ENCODE measurements around the gene POMP. TPM values are rescaled to one million over a fixed set of nuclear protein-coding genes. Genes with fewer than 3 reads are reported as not detected.

POMP gene
- total RNA-seq, 1 donor from 2014 or later = 23.8 TPM

DNA sequence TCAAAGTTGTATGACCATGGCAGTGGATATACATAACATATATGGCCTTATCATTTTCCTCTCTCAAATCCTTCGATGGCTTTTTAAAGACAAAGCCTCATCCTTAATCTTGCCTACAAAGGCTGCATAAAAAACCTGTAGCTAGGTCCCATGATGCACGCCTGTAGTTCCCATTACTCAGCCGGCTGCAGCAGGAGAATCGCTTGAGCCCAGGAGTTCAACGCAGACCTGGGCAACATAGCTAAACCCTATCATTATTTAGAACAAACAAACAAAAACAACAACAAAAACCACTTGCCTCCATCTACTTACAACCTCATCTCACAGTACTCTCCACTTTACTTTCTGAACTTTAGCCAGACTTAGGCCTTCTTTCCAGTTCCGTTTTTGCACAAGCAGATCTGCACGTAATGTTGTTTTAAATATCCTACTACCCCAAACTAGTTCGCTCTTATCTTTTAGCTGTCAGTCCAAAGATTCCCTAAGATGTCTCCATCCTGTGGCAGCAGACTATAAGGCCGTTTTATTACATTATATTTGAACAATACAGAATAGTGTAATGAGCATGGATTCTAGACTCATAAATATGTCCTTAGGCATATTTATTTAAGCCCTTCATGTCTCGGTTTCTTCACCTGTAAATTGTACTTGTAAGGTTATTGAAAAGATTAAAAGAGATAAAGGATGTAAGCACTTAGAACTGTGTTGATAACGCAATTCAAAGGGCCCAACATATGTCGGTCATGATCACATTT lies 969 bp upstream of the POMP start:
- intact Hi-C loops (cut with DNase I) = no loop called here
- TF ChIP-seq POLR2AphosphoS5 (IDR thresholded peaks at IDR 0.05; ENCODE audit: insufficient read depth in 1 of 2, low read depth in 1 of 2) (no peak), POLR2A (IDR thresholded peaks at IDR 0.05) (no peak)
- TF ChIP-seq, protein P1, sequence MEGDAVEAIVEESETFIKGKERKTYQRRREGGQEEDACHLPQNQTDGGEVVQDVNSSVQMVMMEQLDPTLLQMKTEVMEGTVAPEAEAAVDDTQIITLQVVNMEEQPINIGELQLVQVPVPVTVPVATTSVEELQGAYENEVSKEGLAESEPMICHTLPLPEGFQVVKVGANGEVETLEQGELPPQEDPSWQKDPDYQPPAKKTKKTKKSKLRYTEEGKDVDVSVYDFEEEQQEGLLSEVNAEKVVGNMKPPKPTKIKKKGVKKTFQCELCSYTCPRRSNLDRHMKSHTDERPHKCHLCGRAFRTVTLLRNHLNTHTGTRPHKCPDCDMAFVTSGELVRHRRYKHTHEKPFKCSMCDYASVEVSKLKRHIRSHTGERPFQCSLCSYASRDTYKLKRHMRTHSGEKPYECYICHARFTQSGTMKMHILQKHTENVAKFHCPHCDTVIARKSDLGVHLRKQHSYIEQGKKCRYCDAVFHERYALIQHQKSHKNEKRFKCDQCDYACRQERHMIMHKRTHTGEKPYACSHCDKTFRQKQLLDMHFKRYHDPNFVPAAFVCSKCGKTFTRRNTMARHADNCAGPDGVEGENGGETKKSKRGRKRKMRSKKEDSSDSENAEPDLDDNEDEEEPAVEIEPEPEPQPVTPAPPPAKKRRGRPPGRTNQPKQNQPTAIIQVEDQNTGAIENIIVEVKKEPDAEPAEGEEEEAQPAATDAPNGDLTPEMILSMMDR (IDR thresholded peaks at IDR 0.05) = no peak
- no peak for DNase-seq (ENCODE audit: extremely low spot score in 2 of 2)
- Histone ChIP-seq H3K9me3 (no peaks in the 10 kb centered on the region), H3K4me3 (peak overlapping the region; percentile 89 to 98), H3K27ac (peak overlapping the region; percentile 93), H3K27me3 (no peaks in the 10 kb centered on the region), H3K36me3 (peaks cover 0 to 8% of the 10 kb centered on the region in 2 donors), H3K4me1 (peaks cover 59% of the 10 kb centered on the region)

DNA sequence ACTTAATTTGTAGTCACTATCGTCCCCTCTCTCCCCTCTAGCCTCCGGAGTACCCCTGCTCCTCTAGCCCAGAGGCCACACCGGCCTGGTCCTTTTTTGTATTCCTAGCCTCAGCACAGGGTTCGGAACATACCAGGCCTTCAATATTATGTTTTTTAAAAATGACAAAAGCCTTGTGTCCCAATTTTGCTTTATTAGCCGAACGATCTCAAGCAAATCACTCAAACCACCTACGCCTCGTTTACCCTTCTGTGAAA lies 463 bp upstream of the POMP start:
- TF ChIP-seq POLR2AphosphoS5 (IDR thresholded peaks at IDR 0.05; ENCODE audit: insufficient read depth in 1 of 2, low read depth in 1 of 2) (no peak), POLR2A (IDR thresholded peaks at IDR 0.05) (no peak)
- no peak for DNase-seq (ENCODE audit: extremely low spot score in 2 of 2)
- Histone ChIP-seq H3K36me3 (peaks cover 0 to 12% of the 10 kb centered on the region in 2 donors), H3K27me3 (no peaks in the 10 kb centered on the region), H3K9me3 (no peaks in the 10 kb centered on the region), H3K4me1 (peaks cover 59% of the 10 kb centered on the region), H3K4me3 (peak overlapping the region; percentile 89 to 98), H3K27ac (peak overlapping the region; percentile 93)
- intact Hi-C loops (cut with DNase I) = no loop called here

DNA sequence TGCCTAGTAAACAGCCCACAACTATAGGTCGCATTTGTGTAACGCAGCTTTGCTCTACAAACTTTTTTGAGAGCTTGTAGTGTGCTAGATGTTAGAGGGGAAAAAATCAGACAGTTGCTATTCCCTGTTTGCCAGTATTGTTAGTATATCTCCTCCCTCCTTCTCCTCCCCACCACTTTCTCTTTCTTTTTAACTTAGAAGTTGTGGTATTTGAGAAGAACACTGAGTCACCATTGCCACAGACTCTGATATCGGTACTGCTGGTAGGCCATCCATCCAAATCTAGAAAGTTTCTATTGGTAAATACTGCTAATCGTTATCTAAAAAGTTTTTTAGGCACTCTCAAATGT lies 666 bp downstream of the POMP start:
- no peaks in the 10 kb centered on the region for H3K9me3 ChIP-seq
- TF ChIP-seq POLR2AphosphoS5 (IDR thresholded peaks at IDR 0.05; ENCODE audit: insufficient read depth in 1 of 2, low read depth in 1 of 2) = no peak
- H3K27ac ChIP-seq = peak overlapping the region; percentile 93
- H3K4me3 ChIP-seq = peak overlapping the region; percentile 89 to 98
- H3K36me3 ChIP-seq = peaks cover 0 to 23% of the 10 kb centered on the region in 2 donors
- intact Hi-C loops (cut with DNase I) = no loop called here
- DNase-seq (ENCODE audit: extremely low spot score in 2 of 2) = no peak
- no peaks in the 10 kb centered on the region for H3K27me3 ChIP-seq
- H3K4me1 ChIP-seq = peaks cover 59% of the 10 kb centered on the region

DNA sequence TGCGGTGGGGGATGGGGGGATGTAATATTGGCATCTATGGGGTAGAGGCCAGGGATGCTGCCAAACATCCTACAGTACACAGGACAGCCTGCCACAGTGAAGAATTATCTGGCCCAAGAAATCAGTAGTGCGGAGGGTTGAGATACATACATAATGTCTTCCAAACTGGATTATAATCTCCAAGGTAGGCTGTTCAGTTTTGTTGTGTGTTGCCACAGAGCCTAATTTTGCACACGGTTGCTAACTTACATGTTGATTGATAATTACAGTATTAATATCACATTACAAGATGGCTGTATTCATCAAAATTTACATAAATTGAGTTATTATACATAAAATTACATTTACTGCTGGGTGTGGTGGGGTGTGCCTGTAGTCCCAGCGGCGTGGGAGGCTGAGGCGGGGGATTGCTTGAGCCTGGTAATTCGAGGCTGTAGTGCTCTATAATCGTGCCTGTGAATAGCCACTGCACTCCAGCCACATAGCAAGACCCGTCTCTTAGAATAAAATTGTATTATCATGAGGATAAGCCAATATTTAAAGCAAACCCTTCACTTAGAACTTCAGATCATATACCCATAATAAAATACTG lies 8.1 kb downstream of the POMP start:
- H3K9me3 ChIP-seq = no peaks in the 10 kb centered on the region
- peaks cover 0 to 96% of the 10 kb centered on the region in 2 donors for H3K36me3 ChIP-seq
- no peak overlapping the region for H3K4me3 ChIP-seq
- TF ChIP-seq POLR2AphosphoS5 (IDR thresholded peaks at IDR 0.05; ENCODE audit: insufficient read depth in 1 of 2, low read depth in 1 of 2) (no peak), POLR2A (IDR thresholded peaks at IDR 0.05) (no peak)
- TF ChIP-seq, protein P1 (IDR thresholded peaks at IDR 0.05) = no peak
- H3K4me1 ChIP-seq = peaks cover 2% of the 10 kb centered on the region
- H3K27ac ChIP-seq = no peak overlapping the region
- intact Hi-C loops (cut with DNase I) = no loop called here
- no peaks in the 10 kb centered on the region for H3K27me3 ChIP-seq
- no peak for DNase-seq (ENCODE audit: extremely low spot score in 2 of 2)

DNA sequence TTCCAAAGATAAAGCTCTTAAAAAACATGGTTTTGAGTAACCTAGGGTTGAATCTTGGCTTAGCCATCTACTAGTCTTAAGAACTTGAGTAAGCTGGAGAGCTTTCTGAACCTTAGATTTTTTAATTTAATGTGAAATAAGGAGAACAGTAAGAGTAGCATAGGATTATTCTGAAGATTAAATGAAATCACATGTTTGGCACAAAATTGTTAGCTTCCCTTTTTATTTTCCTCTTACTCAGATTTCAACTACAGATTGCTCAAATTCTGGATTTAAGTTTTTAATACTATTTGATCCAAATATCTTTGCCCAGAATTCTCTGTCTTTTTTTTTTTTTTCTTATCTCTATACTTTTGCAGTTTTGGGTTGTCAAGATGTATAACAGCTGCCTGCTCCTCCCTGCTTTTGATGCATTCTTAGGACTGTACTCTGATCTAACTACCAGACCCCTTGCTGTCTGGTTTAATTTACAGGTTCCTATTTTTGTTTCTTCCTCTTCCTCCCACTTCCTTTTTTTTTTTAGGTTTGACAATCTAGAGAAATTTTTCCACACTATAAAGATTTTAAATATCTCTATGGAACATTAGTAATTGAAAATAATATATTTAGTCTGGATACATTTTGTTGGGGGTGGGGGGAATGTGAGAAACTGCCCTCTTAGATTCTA lies 12.3 kb downstream of the POMP start:
- no peaks in the 10 kb centered on the region for H3K4me1 ChIP-seq
- no peak overlapping the region for H3K4me3 ChIP-seq
- no peak for DNase-seq (ENCODE audit: extremely low spot score in 2 of 2)
- peaks cover 0 to 99% of the 10 kb centered on the region in 2 donors for H3K36me3 ChIP-seq
- no peak overlapping the region for H3K27ac ChIP-seq
- intact Hi-C loops (cut with DNase I) = no loop called here
- TF ChIP-seq POLR2AphosphoS5 (IDR thresholded peaks at IDR 0.05; ENCODE audit: insufficient read depth in 1 of 2, low read depth in 1 of 2) = no peak
- TF ChIP-seq, protein P1 (IDR thresholded peaks at IDR 0.05) = no peak
- TF ChIP-seq POLR2A (IDR thresholded peaks at IDR 0.05) = no peak
- no peaks in the 10 kb centered on the region for H3K9me3 ChIP-seq
- no peaks in the 10 kb centered on the region for H3K27me3 ChIP-seq

DNA sequence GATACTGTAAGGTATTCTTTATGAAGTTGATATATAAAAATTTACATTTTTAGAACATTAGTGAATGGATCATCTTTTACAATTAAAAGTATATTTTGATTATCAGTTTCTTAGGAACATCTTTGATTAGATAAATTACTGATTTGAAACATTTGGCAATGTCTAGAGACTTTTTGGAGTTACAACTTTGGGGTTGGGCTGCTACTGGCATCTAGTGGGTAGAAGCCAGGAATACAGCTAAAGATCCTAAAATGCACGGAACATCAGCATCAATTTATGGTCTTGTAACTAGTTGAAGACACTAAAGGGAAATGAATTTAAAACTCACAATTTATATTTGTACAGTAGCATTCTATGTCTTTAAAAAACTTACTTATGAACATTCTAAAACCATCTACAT lies 19.9 kb downstream of the POMP start:
- Histone ChIP-seq H3K4me1 (no peaks in the 10 kb centered on the region), H3K9me3 (no peaks in the 10 kb centered on the region), H3K4me3 (no peak overlapping the region), H3K36me3 (peaks cover 4 to 47% of the 10 kb centered on the region in 2 donors), H3K27ac (no peak overlapping the region), H3K27me3 (no peaks in the 10 kb centered on the region)
- DNase-seq (ENCODE audit: extremely low spot score in 2 of 2) = no peak
- TF ChIP-seq POLR2A (IDR thresholded peaks at IDR 0.05) (no peak), POLR2AphosphoS5 (IDR thresholded peaks at IDR 0.05; ENCODE audit: insufficient read depth in 1 of 2, low read depth in 1 of 2) (no peak)
- TF ChIP-seq, protein P1 (IDR thresholded peaks at IDR 0.05) = no peak
- intact Hi-C loops (cut with DNase I) = no loop called here

Measured in vagina (tissue), 2 donors.